Suppressor macrophage treated with lipopolysaccharide for 1 hour (primary cell): Measurements from ENCODE around the gene TRPM1.

Experiments
- DNase-seq, 3 donors: peaks; one replicate each; pipeline ENCODE4 v3.0.0-alpha.2; 2020 to 2022

TRPM1 gene

DNA sequence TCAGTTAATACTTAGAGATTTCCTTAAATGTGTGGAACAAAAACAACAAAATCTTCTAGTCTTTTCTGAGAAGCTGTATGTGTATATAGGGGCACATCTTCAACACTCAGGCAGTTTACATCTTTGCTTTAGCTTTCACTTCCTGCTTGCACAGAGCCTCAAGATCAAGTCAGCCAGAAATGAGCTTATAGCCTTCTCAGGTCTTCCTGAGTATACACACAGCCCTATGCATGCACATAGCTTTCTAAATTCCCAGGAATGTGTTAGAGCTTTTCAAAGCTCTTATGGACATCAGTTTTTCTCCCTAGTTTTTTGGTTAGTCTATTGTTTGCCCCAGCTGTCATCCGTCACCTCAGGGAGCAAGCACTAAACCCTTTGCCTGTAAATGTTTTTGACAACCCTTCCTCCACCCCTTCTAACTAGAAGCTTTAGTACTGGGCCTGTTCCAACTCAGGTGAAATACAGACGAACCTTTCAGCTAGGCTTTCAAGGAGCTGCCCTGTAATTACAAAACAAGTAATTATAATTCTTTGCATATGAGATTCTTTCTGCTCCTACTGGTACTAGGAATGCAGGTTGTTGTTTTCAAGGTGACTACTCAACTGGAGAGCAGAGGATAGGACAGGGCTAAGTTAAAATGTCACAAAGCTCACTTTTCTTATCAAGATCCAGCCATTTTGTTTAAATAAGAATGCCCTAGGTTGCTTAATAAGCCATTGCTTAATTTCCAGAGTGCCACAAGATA is 87.5 kb downstream of the TRPM1 start:
- peak in 2 of 3 donors; percentile 17 to 21 for DNase-seq

DNA sequence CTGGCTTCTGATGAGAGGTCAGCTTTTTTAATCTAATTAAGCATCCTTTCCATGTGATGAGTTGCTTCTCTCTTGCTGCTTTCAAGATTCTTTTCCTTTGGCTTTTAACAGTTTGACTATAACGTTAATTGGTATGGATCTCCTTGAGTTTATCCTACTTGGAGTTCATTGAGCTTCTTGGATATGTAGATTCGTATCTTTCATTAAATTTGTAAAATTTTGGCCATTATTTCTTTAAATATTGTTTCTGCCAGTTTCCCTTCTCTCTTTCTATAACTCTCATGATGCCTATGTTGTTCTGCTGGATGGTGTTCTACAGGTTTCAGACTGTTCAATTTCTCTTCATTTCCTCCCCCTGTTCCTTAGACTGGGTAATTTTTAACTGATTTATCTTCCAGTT is 89.1 kb downstream of the TRPM1 start:
- no peak for DNase-seq

GRCh38 chr15:31010036-31010435 is 91.5 kb downstream of the TRPM1 start:
- no peak for DNase-seq

DNA sequence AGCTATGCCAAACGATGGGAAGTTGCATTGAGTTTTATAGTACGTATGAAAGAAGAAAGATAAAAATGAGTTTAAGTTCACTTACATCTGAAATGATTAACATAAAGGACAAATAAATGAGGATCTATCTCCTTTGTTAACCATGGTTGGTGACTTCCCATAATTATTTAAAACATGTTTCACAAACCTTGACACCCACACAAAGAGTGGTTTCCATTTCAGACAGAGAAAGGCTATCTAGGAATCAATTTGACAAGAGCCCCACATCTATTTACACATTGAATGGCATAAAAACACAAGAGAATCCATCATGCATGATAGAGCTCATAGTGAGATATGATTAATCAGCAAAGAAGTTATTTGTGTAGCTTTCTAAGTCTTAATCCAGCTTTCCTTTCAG is 95.9 kb downstream of the TRPM1 start:
- DNase-seq: peak; percentile 39 to 61 (median 53)

DNA sequence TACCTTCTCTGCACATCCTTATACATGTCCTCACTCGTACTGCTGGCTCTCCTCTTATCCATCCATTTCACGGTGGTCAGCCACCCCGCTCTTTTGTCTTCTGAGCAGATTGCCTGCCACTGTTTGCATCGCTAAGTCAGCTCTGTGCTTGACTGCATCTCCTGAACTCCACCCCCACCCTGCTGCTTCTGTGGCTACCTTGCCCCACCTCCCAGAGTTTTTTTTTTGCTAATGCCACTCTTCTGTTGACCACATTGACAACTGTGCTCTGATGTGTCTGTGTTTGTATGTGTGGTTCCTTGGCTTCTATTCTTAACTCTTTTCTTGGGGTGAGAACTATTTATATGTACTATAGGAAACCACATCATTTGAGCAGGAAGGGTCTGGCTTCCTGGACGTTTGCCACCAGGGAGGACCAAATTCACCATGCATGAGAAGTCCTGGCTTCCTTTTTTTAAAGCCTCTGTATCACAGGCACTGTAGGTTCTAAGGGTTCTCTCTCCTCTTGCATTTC is 97.2 kb downstream of the TRPM1 start:
- peak in 1 of 3 donors; percentile 14 for DNase-seq

GRCh38 chr15:31001702-31002101 is 99.8 kb downstream of the TRPM1 start:
- no peak for DNase-seq

- no peak for DNase-seq
These were observed 101.8 kb downstream of the TRPM1 start for GRCh38 chr15:30999729-31000128.

DNA sequence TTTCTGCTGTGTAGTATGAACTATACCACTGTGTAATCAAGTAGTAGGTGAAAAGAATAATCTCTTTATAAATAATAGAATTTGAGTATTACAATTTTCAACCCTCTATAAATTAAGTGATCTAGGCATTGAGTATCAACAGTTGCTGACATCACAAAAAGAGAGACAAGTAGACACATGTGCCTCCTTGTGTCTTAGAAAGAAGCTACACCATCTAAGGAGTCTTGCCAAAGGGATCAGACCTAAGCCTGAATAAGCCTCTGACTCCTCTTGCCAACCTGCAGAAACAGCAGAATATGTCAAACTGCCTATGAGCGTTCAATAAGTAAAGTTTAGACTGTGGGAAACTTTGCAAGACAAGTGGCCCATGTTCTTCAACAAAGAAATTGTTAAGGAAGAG is 104.3 kb downstream of the TRPM1 start:
- DNase-seq: no peak

DNA sequence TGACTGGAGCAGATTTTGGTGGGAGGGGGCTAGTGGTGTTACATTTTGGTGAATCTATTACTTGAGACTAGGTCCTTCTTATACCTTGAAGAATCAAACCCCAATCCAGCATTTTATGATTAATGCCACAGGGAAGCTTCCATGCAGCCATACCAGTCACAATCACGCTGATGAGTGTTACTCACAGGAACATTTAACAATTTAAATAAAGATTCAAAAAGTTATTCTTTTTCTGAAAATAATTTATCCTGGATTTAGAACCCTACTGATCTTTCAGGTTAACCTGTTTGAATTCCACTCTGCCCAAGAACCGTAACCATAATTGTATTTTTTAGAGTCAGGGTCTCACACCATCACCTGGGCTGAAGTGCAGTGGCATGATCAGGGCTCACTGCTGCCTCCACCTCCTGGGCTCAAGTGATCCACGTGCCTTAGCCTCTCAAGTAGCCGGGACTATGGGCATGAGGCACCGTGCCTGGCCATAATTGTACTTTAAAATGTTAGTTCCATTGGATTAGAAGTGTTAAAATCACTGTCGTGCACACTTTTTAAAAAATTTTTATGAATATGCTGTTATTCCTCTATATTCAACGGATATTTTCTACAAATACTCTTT is 109.2 kb downstream of the TRPM1 start:
- DNase-seq: peak in 1 of 3 donors; percentile 40

DNA sequence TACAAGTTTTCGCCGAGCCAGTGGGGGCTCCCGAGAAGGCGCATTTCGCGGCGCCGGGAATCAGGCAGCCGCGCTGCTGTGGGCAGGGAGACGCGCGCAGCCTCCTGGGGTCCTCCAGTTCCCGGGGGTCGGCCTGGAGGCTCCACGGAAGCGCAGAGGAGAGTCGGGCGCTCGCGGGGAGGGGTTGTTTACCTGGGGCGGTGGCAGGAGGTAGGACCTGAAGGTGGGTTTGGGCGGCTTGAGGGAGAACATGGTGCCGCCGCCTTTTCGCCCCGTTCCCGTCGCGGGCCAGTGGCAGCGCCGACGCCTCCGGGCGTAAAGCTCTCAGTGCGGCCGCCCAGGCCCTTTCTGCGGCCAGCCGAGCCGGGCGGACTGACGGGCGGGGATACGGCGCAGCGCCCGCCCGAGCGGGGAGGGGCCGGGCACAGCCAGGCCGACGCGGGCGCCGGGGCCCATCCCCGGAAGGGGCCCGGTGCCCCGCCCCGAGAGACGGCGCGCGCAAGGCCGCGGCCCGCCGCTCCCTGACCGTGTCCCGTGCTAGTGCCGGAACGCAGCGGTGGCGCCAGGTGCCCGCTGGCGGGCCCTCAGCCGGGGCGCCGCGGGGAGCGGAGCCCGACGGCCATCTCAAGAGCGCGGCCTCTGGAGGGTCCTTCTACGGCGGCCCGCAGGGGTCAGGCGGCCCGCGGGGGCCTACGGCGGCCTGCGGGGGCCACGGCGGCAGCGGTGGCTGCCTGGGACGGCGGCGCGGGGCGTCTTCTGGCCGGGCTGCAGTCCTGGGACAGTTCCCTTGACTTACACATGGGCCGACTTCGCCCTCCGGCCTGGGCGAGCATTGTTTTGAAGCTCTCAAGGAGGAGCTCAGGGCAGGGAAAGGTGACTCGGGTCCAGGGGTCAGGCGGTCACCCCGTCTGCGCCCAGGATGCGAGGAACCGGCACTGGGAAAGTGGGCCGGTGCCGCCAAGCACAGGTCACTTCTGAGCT is 110.0 kb downstream of the TRPM1 start, which contains the start of gene MTMR10:
Gene MTMR10 (minus strand): TSS at position 374 of the 981 bp plus-strand sequence. CDS start 122 bp downstream, at position 252.
- DNase-seq: peak; percentile 84 to 96 (median 93)

- DNase-seq: peak; percentile 45 to 86 (median 79)
These were observed 110.9 kb downstream of the TRPM1 start for GRCh38 chr15:30990446-30991254.

DNA sequence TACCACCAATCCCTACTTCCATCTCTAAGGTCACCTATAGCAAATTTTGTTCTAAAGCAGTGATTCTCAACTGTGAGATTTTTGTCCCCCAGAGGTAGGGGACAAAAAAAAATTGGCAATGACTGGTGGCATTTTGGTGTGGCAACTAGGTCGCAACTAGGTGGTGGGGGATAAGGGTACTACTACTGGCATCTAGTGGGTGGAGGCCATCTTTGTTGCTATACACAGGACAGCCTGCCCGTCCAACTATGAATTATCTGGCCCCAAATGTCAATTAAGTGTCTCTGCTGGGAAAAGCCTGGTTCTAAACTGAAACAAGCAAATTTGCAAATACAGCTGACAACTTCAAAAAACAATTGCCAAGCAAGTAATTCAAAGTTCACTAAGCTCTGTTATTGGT is 111.5 kb downstream of the TRPM1 start:
- DNase-seq: peak in 1 of 3 donors; percentile 22

DNA sequence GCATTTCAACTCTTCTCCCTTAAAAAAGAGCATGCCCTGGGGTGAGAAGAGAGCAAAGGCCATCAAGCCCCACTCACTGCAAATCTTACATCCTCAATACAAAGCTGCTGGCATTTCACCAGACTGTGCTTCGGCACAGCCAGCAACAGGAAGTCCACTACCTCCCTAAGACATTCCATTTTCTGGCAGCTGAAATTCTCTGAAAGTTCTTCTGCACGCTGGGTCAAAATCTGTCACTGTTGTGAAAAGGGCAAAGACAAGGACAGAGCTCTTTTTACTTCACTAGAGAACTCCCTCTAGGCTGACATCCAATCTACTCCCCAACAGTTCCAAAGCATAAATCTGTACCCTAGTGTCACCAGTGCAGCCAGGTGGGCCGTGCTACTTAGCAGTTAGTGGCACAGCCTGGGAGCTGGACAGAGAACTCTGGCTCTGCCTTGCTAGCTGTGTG is 116.4 kb downstream of the TRPM1 start:
- peak in 1 of 3 donors; percentile 8 for DNase-seq

GRCh38 chr15:30984542-30984941 is 117.0 kb downstream of the TRPM1 start:
- DNase-seq: no peak

- DNase-seq: no peak
These were observed 117.4 kb downstream of the TRPM1 start for GRCh38 chr15:30984118-30984517.

- DNase-seq: peak; percentile 34 to 46 (median 46)
These were observed 122.1 kb downstream of the TRPM1 start for GRCh38 chr15:30979457-30979856.

GRCh38 chr15:30978328-30978727 is 123.2 kb downstream of the TRPM1 start:
- DNase-seq: no peak

- peak in 1 of 3 donors; percentile 14 for DNase-seq
These were observed 127.4 kb downstream of the TRPM1 start for GRCh38 chr15:30974112-30974511.

GRCh38 chr15:30973379-30973778 is 128.1 kb downstream of the TRPM1 start:
- DNase-seq: no peak

DNA sequence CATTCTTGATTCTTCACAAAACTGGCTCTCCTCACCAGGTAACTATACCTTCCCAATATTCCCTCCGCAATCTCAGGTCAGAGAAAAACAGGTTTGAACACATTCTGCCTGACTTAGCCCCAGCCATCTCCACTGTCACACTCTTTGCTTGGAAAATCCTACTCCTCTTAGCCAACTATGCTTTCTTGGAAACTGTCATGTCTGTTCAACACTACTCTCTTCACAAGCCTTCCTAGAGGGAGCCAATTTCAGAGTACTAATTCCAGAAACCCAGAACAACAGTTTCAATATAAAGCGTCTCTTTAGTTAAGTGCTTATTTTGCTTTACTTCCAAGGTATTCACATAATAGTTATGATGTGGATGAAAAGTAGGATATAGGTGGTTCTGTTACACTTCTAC is 131.8 kb downstream of the TRPM1 start:
- no peak for DNase-seq

GRCh38 chr15:30963681-30964080 is 137.8 kb downstream of the TRPM1 start:
- DNase-seq: no peak

GRCh38 chr15:30962659-30963058 is 138.9 kb downstream of the TRPM1 start:
- DNase-seq: no peak
